ENCODE data around the gene BCOR. TPM values are rescaled to one million over a fixed set of nuclear protein-coding genes. Genes with fewer than 3 reads are reported as not detected.

Gene BCOR
- total RNA-seq, 4 donors from 2014 or later: 30.9 to 67.4 (median 42.4) TPM

GRCh38 chrX:40140706-40141499 is 43.1 kb upstream of the BCOR start:
- no peaks in the 10 kb centered on the region for H3K9me3 ChIP-seq
- H3K36me3 ChIP-seq: no peaks in the 10 kb centered on the region
- intact Hi-C loops (cut with DNase I): no loop called here
- H3K27ac ChIP-seq: peak overlapping the region; percentile 66 to 75 (median 75)
- TF ChIP-seq, protein P1, sequence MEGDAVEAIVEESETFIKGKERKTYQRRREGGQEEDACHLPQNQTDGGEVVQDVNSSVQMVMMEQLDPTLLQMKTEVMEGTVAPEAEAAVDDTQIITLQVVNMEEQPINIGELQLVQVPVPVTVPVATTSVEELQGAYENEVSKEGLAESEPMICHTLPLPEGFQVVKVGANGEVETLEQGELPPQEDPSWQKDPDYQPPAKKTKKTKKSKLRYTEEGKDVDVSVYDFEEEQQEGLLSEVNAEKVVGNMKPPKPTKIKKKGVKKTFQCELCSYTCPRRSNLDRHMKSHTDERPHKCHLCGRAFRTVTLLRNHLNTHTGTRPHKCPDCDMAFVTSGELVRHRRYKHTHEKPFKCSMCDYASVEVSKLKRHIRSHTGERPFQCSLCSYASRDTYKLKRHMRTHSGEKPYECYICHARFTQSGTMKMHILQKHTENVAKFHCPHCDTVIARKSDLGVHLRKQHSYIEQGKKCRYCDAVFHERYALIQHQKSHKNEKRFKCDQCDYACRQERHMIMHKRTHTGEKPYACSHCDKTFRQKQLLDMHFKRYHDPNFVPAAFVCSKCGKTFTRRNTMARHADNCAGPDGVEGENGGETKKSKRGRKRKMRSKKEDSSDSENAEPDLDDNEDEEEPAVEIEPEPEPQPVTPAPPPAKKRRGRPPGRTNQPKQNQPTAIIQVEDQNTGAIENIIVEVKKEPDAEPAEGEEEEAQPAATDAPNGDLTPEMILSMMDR (IDR thresholded peaks at IDR 0.05): peak in 1 of 6 experiments; percentile 6
- TF ChIP-seq POLR2A (IDR thresholded peaks at IDR 0.05): no peak
- H3K4me3 ChIP-seq (replicated peaks in 1 of 3): no peak overlapping the region
- peak; percentile 87 to 90 for DNase-seq
- H3K27me3 ChIP-seq: peaks cover under 1% of the 10 kb centered on the region
- 6 to 22% methylated on average over 6 of the region's 12 CpGs for WGBS, 2 donors
- peaks cover 8 to 23% of the 10 kb centered on the region in 2 donors for H3K4me1 ChIP-seq

- TF ChIP-seq, protein P1 (IDR thresholded peaks at IDR 0.05): no peak
- TF ChIP-seq POLR2A (IDR thresholded peaks at IDR 0.05): no peak
- Histone ChIP-seq H3K4me1 (peaks cover 3 to 13% of the 10 kb centered on the region in 2 donors), H3K27me3 (no peaks in the 10 kb centered on the region), H3K4me3 (replicated peaks in 1 of 3) (no peak overlapping the region), H3K27ac (peak overlapping the region; percentile 55 to 81 (median 78)), H3K9me3 (no peaks in the 10 kb centered on the region), H3K36me3 (no peaks in the 10 kb centered on the region)
- WGBS, 2 donors: 16 to 20% methylated on average over 2 to 7 of the region's 7 CpGs
- peak; percentile 84 to 86 for DNase-seq
- intact Hi-C loops (cut with DNase I): no loop called here
These were observed 35.0 kb upstream of the BCOR start for GRCh38 chrX:40132751-40133150.

DNA sequence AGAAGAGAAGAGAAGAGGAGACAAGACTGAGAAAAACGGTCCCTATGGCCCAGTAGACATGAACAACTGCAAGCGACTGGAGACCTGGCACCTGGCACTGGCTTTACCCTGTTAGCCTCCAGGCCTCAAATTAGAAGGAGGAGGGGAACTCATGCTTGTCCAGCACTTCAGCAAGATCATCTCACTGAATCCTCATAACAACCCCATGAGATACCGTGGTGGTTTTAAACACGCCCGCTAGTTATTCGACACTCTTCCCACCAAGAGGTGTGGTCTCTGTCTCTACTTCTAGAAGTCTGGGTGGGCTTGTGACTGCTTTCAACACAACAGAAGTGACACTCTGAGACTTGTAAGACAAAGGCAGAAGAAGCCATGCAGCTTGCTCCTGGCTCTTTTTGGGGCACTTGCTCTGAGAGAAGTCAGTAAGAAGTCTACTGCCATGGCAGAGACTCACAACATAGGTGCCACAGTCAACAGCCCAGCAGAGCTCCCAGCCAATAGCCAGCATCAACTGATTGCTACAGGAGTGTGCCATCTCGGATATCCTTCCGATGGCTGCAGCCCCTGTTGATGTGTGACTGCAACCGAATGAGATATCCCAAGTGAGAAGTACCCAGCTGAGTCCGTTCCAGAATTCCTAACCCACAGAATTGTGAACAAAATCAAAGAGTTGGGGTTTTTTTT is 34.0 kb upstream of the BCOR start:
- TF ChIP-seq, protein P1 (IDR thresholded peaks at IDR 0.05): no peak
- TF ChIP-seq POLR2A (IDR thresholded peaks at IDR 0.05): no peak
- Histone ChIP-seq H3K9me3 (no peaks in the 10 kb centered on the region), H3K4me3 (replicated peaks in 1 of 3) (no peak overlapping the region), H3K27ac (peak overlapping the region; percentile 55 to 81 (median 78)), H3K36me3 (no peaks in the 10 kb centered on the region), H3K4me1 (peaks cover 3 to 13% of the 10 kb centered on the region in 2 donors), H3K27me3 (no peaks in the 10 kb centered on the region)
- no peak for DNase-seq
- WGBS, 2 donors: 89 to 91% methylated on average over 6 to 7 of the region's 10 CpGs
- intact Hi-C loops (cut with DNase I): no loop called here

DNA sequence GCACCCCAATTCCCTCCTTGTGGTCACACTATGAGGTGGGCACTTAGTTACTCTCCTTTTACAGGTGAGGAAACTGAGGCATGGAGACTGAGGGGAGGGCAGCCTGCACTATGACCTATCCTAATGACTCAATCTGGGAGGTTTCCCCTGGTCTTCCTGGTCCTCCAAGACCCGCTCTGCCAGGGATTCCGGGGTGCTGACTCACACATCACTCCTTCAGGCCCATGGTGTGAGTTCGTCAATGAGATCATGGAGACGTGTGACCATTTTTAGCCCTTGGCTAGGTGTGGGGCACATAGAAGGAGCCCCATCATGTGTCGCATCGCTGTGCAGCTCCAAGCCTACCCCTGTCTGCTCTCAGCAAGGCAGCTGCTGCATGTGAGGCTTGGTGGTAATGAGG is 32.4 kb upstream of the BCOR start:
- H3K27ac ChIP-seq: no peak overlapping the region
- intact Hi-C loops (cut with DNase I): no loop called here
- no peak for DNase-seq

More for the DNA sequence above, 32.4 kb upstream of the BCOR start:
- 100% methylated on average over 3 of the region's 6 CpGs for WGBS, 2 donors
- Histone ChIP-seq H3K9me3 (no peaks in the 10 kb centered on the region), H3K36me3 (no peaks in the 10 kb centered on the region), H3K4me3 (replicated peaks in 1 of 3) (no peak overlapping the region), H3K4me1 (peaks cover 3 to 13% of the 10 kb centered on the region in 2 donors), H3K27me3 (no peaks in the 10 kb centered on the region)
- TF ChIP-seq, protein P1 (IDR thresholded peaks at IDR 0.05): no peak
- no peak for TF ChIP-seq POLR2A (IDR thresholded peaks at IDR 0.05)
